GM12872 (cell line): ENCODE results near the gene FGFBP2.

Experiments used
- TF ChIP-seq, protein P1 (sequence below): IDR thresholded peaks from 3 replicates; pipeline ENCODE4 v1.5.1; 2011; ENCODE audit warnings: low read depth, mild to moderate bottlenecking, low read length, moderate library complexity; ENCODE audit not compliant: insufficient read depth

Gene FGFBP2

DNA sequence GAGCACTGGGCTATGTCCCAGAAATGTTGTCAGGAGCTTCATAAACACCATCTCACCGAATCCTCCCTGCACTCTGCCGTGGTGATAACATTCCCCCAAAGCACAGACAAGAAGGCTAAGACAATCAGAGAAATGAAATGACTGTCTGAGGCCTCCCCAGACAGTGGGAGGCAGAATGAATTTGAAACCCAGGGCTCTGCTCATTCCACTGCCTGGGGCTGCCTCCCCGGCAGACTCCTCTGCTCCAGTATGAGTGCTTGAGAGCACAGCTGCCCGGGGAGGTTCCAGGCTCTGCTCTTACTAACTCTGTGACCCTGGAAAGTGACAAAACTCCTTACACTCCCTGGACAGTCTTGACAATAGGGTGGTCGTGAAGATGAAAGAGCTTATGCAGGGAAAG is 34.1 kb downstream of the FGFBP2 start:
- TF ChIP-seq, protein P1, sequence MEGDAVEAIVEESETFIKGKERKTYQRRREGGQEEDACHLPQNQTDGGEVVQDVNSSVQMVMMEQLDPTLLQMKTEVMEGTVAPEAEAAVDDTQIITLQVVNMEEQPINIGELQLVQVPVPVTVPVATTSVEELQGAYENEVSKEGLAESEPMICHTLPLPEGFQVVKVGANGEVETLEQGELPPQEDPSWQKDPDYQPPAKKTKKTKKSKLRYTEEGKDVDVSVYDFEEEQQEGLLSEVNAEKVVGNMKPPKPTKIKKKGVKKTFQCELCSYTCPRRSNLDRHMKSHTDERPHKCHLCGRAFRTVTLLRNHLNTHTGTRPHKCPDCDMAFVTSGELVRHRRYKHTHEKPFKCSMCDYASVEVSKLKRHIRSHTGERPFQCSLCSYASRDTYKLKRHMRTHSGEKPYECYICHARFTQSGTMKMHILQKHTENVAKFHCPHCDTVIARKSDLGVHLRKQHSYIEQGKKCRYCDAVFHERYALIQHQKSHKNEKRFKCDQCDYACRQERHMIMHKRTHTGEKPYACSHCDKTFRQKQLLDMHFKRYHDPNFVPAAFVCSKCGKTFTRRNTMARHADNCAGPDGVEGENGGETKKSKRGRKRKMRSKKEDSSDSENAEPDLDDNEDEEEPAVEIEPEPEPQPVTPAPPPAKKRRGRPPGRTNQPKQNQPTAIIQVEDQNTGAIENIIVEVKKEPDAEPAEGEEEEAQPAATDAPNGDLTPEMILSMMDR, result no peak

DNA sequence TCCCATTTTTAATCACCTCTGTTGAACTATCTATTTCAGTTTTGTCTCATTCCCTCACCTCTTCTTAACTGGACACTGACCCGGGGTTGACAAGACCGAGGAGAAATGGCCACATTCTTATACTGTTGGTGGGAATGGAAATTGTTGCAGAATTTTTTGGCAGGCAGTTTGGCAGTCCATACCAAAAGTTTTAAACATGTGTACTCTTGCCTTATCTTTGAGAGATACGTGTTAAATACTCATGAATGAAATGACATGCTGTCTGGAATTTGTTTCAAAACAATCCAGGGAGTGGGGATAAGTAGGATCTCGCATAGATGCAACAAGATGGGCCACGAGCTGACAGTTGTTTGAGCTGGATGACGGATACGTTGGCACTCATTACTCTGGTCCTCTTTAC is 36.5 kb downstream of the FGFBP2 start:
- TF ChIP-seq, protein P1, result no peak

DNA sequence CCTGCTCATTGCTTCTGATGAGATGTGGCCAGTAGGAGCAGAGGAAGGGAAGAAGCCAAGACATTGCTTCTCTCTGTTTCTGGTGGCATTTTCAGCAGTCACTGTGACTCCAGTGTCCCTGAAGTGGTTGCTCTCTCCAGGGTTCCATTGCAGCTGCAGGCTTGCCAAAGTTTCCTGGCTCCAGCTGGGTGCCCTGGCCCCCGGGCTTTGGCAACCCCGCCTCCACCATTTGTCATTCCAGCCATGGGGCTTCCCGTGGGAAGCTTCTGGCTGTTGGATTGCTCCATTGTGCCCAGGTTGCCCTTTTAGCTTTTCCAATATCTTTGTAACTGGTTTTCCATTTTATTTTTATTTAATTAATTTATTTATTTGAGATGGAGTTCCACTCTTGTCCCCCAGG is 37.1 kb downstream of the FGFBP2 start:
- TF ChIP-seq, protein P1, result no peak

DNA sequence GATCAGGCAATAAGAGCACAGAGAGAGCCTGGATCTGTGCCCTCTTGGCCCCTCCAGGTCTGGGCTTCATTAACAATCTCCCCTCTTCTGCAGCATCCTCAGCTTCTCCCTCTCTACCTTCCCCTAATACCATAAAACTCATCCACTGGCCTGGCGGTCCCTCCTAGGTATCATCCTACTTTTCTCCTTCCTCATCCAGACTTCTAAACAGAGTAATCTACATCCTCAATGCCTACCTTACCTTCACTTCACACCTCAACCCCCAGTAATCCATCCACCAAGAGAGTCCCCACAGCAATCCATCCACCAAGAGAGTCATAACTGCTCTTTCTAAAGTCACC is 41.4 kb downstream of the FGFBP2 start:
- TF ChIP-seq, protein P1, result no peak

DNA sequence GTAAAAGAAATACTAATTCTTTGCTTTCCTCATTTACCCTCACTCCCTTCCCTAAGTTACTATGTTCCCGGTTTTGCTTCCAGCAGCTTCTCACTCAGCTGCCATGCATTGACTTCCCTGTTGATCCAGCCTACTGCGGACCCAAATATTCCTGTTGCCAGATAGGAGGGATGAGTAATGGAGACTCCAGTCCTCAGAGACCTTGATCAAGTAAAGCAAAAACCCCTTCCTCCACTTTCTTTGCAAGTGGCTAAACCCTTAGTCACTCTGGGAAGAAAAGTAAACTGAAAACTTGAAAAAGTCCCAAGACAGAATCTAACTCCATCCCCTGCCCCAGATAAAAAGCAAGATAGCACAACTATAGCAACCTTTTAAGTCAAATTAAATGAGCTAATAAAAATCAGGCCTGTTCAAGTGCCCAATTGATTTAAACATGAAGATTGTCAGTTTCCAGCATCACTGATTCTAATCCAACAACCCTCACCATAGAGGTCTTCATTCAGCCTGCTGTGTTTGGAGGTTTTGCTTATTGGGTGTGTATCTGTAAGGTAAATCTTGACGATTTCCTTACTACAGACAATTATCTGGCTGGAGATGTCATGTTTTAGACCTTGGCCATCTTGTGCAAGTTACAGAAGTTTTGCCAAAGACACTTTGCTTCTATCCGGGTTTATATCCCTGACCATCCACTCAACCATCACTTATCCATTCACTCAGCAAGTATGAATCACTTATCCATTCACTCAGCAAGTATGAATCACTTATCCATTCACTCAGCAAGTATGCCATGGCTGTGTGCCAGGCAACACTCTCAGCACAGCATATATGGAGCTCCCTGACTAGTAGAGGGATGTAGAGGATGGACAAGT is 42.0 kb downstream of the FGFBP2 start:
- TF ChIP-seq, protein P1, result no peak

DNA sequence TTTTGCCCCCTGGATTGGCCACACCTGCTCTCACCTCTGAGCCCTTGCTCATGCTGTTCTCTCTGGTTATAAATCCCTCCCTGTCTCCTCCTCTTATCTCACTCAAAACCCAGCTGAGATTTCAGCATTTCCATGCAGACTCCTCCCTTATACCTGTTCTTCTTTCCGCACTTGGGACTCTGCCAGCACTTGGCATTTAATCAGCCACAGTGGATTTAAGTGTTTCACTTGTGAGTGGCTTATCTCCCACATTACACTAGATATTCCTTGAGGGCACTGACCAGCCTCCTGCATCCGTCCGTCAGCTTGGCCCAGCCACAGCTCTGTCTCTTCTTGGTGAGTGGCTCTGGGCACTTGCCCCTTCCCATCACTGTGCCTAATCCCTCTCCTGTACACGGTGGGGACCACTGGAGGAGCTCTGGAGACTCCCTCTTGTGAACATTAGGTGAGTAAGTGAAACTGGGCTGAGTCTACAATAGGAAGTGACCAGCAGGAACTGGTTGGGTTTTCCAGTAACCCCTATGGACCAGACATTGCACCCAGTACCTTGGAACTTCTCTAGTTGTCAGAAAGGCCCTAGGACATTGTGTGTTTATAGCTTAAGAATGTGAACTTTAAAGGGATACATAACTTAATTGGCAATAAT is 44.4 kb downstream of the FGFBP2 start:
- TF ChIP-seq, protein P1, result no peak

DNA sequence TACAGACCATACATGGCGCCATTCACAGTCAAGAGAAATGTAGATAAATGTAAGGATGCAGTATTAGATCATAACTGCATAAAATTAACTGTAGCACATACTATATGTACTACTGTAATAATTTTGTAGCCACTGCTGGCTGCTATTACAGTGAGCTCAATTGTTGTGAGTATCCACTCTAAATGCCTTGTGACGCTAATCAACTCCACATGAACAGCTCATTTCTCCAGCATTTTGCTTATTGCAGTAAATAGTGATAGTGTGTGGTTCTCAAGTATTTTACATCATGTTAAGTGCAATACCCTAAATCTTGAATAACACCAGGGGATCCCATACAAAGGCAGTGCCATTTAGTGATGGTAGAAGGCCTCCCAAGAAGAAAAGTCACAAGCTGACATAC is 45.7 kb downstream of the FGFBP2 start:
- TF ChIP-seq, protein P1, result no peak
